ENCODE measurements around the gene SNRNP48. TPM values are rescaled to one million over a fixed set of nuclear protein-coding genes. Genes with fewer than 3 reads are reported as not detected.
A peak's percentile ranks its signal among the peaks of the same experiment; 100 is the strongest.

Gene SNRNP48
- total RNA-seq, 2 donors from 2014 or later = 13.9 to 19.5 TPM

DNA sequence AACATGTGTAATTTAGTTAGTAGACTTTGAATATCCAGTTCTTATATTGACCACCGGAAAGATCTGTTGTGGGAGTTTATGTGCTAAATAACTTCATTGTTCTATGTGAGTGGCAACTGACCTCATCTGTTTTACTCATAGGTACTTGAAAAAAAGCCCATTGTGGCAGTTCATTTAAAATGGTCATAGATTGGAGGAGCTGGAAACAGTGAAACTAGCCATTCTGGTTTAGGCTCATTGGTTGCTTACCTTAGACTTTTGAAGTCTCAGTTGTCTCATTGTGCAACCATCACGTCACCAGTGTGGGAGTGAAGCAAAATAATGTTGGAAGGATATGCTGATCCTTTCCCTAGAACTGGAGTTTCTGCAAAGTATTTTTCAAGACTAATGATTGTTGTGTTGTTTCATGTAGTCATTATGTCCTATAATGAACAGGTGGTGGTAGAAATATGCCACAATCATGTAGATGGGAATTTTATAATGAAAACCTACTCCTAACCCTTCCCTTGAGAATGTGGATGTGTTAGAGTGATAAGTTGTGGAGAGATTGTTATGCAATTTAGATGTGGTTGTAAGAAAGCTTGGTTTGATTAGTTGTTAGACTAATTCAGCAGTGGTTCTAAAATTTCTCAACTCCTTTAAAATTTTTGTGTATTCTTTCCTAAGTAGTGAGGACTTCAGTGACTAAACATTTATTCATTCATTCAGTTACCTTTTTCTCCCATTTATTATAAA is 30.2 kb upstream of the SNRNP48 start:
- Histone ChIP-seq H3K9me3 (ENCODE audit: control insufficient read depth, low read length) (no peaks in the 10 kb centered on the region), H3K4me3 (ENCODE audit: low read length) (no peak overlapping the region), H3K4me1 (ENCODE audit: control insufficient read depth, insufficient read depth, low read length) (peaks cover 13% of the 10 kb centered on the region), H3K27me3 (ENCODE audit: control insufficient read depth, insufficient read depth, low read length, poor library complexity, severe bottlenecking) (no peaks in the 10 kb centered on the region), H3K27ac (ENCODE audit: low read depth, low read length) (no peak overlapping the region), H3K36me3 (ENCODE audit: control insufficient read depth, insufficient read depth, low read length) (peaks cover 86% of the 10 kb centered on the region), H3K9ac (ENCODE audit: extremely low read depth, low read length, poor library complexity, severe bottlenecking) (no peak overlapping the region)
- Mint-ChIP-seq H3K9me3 (no peaks in the 10 kb centered on the region), H3K27ac (no peak overlapping the region), H3K27me3 (ENCODE audit: insufficient read depth) (no peaks in the 10 kb centered on the region), H3K36me3 (ENCODE audit: low read depth) (peaks cover 74% of the 10 kb centered on the region), H3K4me3 (no peak overlapping the region), H3K4me1 (peaks cover 23% of the 10 kb centered on the region)
- WGBS, 2 experiments (ENCODE audit: insufficient coverage in 1 of 2, insufficient read length in 1 of 2) = 90 to 100% methylated on average over 1 to 2 of the region's 2 CpGs
- no peak for DNase-seq
- TF ChIP-seq, protein P1, sequence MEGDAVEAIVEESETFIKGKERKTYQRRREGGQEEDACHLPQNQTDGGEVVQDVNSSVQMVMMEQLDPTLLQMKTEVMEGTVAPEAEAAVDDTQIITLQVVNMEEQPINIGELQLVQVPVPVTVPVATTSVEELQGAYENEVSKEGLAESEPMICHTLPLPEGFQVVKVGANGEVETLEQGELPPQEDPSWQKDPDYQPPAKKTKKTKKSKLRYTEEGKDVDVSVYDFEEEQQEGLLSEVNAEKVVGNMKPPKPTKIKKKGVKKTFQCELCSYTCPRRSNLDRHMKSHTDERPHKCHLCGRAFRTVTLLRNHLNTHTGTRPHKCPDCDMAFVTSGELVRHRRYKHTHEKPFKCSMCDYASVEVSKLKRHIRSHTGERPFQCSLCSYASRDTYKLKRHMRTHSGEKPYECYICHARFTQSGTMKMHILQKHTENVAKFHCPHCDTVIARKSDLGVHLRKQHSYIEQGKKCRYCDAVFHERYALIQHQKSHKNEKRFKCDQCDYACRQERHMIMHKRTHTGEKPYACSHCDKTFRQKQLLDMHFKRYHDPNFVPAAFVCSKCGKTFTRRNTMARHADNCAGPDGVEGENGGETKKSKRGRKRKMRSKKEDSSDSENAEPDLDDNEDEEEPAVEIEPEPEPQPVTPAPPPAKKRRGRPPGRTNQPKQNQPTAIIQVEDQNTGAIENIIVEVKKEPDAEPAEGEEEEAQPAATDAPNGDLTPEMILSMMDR (conservative IDR thresholded peaks at IDR 0.05) = no peak

DNA sequence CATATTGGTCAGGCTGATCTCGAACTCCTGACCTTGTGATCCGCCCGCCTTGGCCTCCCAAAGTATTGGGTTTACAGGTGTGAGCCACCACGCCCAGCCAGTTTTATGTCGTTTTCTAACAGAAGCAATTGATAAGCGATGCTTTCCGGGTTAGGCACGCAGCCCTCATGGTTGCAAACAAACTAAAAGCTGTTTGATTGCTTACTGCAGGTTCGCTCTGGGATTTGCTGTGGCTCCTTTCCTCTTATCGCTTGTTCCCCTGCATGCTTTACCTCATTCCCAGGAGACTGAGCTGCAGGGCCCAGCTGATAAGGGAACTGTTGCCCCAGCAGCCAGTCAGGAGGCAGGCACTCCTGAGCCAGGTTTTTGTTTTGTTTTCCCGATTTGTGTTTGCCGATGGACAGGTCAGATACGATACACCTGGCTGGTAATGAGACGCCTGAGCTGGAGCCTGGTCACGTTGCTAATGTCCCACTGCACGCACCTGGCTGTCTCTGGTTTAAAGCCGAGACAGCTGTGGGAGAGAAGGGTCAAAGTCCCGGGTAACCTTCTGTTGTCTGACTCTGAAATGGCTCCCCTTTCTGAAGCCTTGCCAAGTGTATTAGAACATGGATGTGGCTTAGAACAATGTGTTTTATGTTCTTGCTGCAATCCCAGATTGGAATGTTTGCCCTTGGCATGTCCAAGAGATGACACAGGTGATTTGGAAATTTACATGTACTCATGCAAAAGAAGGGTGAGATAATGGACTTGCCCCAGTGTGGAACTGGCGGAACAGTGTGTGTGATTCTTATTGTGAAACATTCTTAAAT is 28.6 kb upstream of the SNRNP48 start:
- Histone ChIP-seq H3K9ac (ENCODE audit: extremely low read depth, low read length, poor library complexity, severe bottlenecking) (no peak overlapping the region), H3K9me3 (ENCODE audit: control insufficient read depth, low read length) (no peaks in the 10 kb centered on the region), H3K27me3 (ENCODE audit: control insufficient read depth, insufficient read depth, low read length, poor library complexity, severe bottlenecking) (no peaks in the 10 kb centered on the region), H3K36me3 (ENCODE audit: control insufficient read depth, insufficient read depth, low read length) (peaks cover 90% of the 10 kb centered on the region), H3K27ac (ENCODE audit: low read depth, low read length) (no peak overlapping the region), H3K4me3 (ENCODE audit: low read length) (no peak overlapping the region), H3K4me1 (ENCODE audit: control insufficient read depth, insufficient read depth, low read length) (peaks cover 11% of the 10 kb centered on the region)
- peak overlapping the region; percentile 91 for H3K27ac Mint-ChIP-seq
- WGBS, 2 experiments (ENCODE audit: insufficient coverage in 1 of 2, insufficient read length in 1 of 2) = 87 to 88% methylated on average over 18 to 19 of the region's 19 CpGs
- TF ChIP-seq, protein P1 (conservative IDR thresholded peaks at IDR 0.05) = no peak
- H3K9me3 Mint-ChIP-seq = no peaks in the 10 kb centered on the region
- DNase-seq = no peak
- peaks cover 79% of the 10 kb centered on the region for H3K36me3 Mint-ChIP-seq (ENCODE audit: low read depth)
- peaks cover 20% of the 10 kb centered on the region for H3K4me1 Mint-ChIP-seq
- H3K27me3 Mint-ChIP-seq (ENCODE audit: insufficient read depth) = no peaks in the 10 kb centered on the region
- H3K4me3 Mint-ChIP-seq = peak overlapping the region; percentile 33

DNA sequence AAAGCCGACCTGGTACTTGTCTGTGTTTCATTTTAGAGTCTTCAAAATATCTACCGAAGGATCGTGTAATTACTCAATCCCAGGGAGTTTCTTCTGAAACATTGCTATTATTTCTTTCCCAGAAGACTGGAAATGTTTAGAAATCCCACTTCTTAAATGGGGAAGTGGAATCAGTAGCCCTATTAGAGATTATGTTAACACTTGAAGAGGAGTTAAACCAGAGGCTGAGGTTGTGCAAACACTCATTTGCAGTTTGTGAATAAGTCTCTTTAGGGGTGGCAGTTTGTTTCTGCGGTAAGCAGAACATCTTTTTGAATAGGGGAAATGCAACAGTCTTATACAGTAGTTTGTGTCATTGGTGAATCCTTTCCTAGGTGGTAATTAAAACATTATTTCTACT is 27.2 kb upstream of the SNRNP48 start:
- Mint-ChIP-seq H3K36me3 (ENCODE audit: low read depth) (peaks cover 84% of the 10 kb centered on the region), H3K4me1 (peaks cover 20% of the 10 kb centered on the region), H3K27ac (peak overlapping the region; percentile 38), H3K4me3 (peak overlapping the region; percentile 14), H3K27me3 (ENCODE audit: insufficient read depth) (no peaks in the 10 kb centered on the region), H3K9me3 (no peaks in the 10 kb centered on the region)
- peaks cover 93% of the 10 kb centered on the region for H3K36me3 ChIP-seq (ENCODE audit: control insufficient read depth, insufficient read depth, low read length)
- H3K9me3 ChIP-seq (ENCODE audit: control insufficient read depth, low read length) = no peaks in the 10 kb centered on the region
- H3K27ac ChIP-seq (ENCODE audit: low read depth, low read length) = no peak overlapping the region
- no peak for DNase-seq
- H3K4me3 ChIP-seq (ENCODE audit: low read length) = no peak overlapping the region
- H3K27me3 ChIP-seq (ENCODE audit: control insufficient read depth, insufficient read depth, low read length, poor library complexity, severe bottlenecking) = no peaks in the 10 kb centered on the region
- TF ChIP-seq, protein P1 (conservative IDR thresholded peaks at IDR 0.05) = no peak
- 82 to 92% methylated on average over 3 to 4 of the region's 4 CpGs for WGBS, 2 experiments (ENCODE audit: insufficient coverage in 1 of 2, insufficient read length in 1 of 2)
- peaks cover 11% of the 10 kb centered on the region for H3K4me1 ChIP-seq (ENCODE audit: control insufficient read depth, insufficient read depth, low read length)
- H3K9ac ChIP-seq (ENCODE audit: extremely low read depth, low read length, poor library complexity, severe bottlenecking) = no peak overlapping the region
